ENCODE results near the gene CTPS1.
A peak's percentile ranks its signal among the peaks of the same experiment; 100 is the strongest.

CTPS1 gene, protein sequence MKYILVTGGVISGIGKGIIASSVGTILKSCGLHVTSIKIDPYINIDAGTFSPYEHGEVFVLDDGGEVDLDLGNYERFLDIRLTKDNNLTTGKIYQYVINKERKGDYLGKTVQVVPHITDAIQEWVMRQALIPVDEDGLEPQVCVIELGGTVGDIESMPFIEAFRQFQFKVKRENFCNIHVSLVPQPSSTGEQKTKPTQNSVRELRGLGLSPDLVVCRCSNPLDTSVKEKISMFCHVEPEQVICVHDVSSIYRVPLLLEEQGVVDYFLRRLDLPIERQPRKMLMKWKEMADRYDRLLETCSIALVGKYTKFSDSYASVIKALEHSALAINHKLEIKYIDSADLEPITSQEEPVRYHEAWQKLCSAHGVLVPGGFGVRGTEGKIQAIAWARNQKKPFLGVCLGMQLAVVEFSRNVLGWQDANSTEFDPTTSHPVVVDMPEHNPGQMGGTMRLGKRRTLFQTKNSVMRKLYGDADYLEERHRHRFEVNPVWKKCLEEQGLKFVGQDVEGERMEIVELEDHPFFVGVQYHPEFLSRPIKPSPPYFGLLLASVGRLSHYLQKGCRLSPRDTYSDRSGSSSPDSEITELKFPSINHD

DNA sequence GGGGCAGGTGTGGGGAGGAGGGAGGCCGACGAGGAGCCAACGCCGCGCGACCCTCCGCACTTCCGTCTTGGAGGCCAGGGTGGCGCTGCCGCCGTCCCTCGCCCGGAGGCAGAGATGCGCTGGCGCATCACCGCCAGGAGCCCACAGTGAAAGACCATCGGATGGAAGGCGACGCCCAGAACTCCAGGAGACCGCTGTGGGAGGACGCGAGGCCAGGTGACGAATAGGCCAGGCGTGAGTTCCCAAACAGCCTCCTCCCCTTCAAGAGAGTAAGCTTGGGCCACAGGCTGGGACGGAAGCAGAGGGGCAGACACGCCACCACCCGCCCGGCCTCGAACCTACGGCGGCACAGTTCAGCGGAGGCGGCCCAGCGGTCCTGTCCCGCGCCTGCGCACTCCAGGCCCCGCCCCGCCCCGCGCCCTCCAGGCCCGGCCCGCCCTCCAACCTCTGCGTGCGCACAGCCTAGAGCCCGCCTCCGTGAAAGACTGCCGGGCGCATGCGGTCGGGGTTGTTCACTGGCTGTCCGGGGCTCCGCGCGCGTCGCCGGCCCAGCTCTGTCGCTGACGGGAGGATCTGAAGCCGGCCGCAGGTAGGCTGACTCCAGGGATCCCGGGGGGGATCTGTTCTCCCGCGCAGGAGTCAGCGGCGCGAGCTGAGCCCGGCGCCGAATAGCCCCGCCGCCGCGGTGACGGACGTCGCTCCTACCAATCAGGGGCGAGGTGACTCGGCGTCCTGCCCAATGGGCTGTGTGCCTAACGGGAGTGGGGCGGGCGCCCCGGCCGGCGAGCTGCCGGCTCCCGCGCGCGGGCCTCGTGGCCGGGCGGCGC lies at the start of gene CTPS1:
Gene CTPS1, plus strand, starts transcription at position 456 of the 827 bp plus-strand sequence. CDS start 3,595 bp downstream, outside the sequence.
- CTCF ChIA-PET, result interaction anchor here (1.2 to 1.7 kb wide), 5 partner anchors 16 to 214 kb away, joined by 3 to 6 read pairs (median 4); no protein-coding TSS in a partner anchor
- TF ChIP-seq, protein P1, sequence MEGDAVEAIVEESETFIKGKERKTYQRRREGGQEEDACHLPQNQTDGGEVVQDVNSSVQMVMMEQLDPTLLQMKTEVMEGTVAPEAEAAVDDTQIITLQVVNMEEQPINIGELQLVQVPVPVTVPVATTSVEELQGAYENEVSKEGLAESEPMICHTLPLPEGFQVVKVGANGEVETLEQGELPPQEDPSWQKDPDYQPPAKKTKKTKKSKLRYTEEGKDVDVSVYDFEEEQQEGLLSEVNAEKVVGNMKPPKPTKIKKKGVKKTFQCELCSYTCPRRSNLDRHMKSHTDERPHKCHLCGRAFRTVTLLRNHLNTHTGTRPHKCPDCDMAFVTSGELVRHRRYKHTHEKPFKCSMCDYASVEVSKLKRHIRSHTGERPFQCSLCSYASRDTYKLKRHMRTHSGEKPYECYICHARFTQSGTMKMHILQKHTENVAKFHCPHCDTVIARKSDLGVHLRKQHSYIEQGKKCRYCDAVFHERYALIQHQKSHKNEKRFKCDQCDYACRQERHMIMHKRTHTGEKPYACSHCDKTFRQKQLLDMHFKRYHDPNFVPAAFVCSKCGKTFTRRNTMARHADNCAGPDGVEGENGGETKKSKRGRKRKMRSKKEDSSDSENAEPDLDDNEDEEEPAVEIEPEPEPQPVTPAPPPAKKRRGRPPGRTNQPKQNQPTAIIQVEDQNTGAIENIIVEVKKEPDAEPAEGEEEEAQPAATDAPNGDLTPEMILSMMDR (IDR thresholded peaks at IDR 0.05; ENCODE audit: control extremely low read depth, extremely low read depth, low read depth, missing control alignments), result peak; percentile 37
- POLR2A ChIA-PET, result interaction anchor here (0.5 to 1.2 kb wide), 4 partner anchors 24 to 986 kb away, joined by 3 to 4 read pairs (median 4); no protein-coding TSS in a partner anchor
- peak; percentile 99 for DNase-seq (ENCODE audit: extremely low spot score)

DNA sequence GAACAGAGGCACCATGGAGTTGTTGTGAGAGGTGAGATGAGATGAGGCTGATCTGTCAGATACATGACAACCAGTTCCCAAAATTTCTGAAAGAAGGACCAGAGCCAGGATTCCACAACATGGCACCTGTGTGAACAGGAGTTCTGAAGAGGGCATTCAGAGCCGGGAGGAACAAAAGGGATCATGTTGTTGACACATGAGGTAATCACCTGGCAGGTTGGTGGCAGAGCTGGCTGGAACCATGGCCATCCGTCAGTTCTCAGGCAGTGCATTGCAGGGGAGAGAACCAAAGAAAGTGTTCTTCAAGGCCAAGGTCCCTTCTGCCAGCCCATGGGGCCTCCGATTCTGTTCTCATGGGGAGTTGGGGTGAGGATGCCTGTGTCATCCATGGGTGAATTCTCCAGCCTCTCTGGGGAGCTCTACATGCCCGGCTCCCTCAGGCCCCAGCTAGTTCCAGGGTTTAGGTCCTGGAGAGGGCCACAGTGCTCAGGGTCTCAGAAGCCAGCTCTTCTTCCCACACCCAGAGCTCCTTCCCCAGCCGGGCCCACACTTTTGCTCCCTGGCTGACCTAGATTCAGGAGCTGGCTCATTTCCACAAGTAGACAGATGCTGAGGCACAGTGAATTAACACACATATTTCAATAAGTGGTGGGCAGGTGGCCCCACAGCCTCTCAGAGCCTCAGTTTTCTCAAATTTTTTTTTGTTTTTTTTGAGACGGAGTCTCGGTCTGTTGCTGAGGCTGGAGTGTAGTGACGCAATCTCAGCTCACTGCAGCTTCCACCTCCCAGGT lies 49.1 kb upstream of the CTPS1 start:
- TF ChIP-seq, protein P1 (IDR thresholded peaks at IDR 0.05; ENCODE audit: control extremely low read depth, extremely low read depth, low read depth, missing control alignments), result no peak
- no peak for DNase-seq (ENCODE audit: extremely low spot score)
- ChIA-PET CTCF (interaction anchor here (1.6 to 5.6 kb wide), 2 partner anchors 13 to 20 kb away, joined by 5 to 47 read pairs; no protein-coding TSS in a partner anchor), POLR2A (no interaction called here)

DNA sequence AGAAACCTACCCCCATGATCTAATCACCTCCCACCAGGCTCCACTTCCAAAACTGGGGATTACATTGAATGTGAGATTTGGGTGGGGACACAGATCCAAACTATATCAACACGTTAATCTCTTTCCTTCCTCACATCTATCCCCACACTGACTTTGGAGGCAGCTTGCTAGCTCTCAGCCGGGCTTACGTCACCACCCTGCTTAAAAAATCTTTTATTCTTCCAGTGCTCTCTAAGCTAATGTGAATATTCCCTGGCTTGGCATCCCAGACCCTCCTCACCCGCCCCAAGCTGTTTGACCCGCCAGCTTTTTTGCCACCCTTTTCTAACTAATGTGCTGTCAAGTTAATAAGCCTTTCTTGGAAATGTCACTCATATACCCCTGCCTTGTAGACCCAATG lies 47.9 kb upstream of the CTPS1 start:
- TF ChIP-seq, protein P1 (IDR thresholded peaks at IDR 0.05; ENCODE audit: control extremely low read depth, extremely low read depth, low read depth, missing control alignments), result no peak
- ChIA-PET CTCF (interaction anchor here (1.7 to 5.6 kb wide), 2 partner anchors 10 to 19 kb away, joined by 4 to 47 read pairs; no protein-coding TSS in a partner anchor), POLR2A (no interaction called here)
- DNase-seq (ENCODE audit: extremely low spot score), result no peak

DNA sequence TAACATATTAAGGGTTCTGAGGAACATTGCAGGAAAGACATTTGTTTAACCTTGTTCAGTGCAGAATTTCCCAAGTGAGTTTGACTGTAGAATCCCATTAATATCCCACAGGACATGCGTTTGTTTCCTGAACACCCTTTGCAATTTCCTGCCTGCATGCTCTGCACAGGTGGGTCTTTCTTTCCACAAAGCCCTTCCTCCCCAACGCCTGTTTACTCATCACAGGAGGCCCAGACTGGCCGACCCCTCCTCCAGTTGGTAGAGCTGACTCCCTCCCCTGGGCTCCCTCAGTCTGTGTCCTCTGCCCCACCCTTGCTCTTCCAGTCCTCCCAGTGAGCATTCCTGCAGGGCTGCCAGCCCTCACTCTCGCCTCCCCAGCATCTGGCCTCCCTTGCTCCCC lies 47.5 kb upstream of the CTPS1 start:
- TF ChIP-seq, protein P1 (IDR thresholded peaks at IDR 0.05; ENCODE audit: control extremely low read depth, extremely low read depth, low read depth, missing control alignments), result no peak
- ChIA-PET CTCF (interaction anchor here (1.7 to 5.6 kb wide), 2 partner anchors 10 to 18 kb away, joined by 4 to 47 read pairs; no protein-coding TSS in a partner anchor), POLR2A (interaction anchor here (0.6 kb wide), 1 partner anchor 260 kb away, joined by 6 read pairs; no protein-coding TSS in a partner anchor)
- DNase-seq (ENCODE audit: extremely low spot score), result no peak

DNA sequence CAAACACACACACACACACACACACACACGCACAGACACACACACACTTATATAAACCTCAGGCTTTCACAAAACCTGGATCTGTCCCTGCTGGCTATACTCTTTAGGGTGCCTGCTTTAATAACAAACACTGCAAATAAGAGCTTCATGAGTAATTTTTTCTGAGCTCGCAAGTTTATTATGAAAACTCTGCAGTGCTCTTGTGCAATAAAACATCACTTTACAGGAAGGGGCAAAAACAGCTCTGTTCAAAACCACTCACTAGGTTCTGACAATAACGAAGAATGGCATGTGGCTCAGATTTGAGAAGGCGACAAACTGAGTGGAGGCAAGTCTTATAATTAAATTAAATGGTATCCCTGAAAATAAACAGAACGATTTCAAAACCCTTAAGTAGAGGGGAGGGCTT lies 42.6 kb upstream of the CTPS1 start:
- CTCF ChIA-PET, result interaction anchor here (1.0 to 12.0 kb wide), 3 partner anchors 15 to 66 kb away, joined by 3 to 144 read pairs (median 3); no protein-coding TSS in a partner anchor
- no peak for DNase-seq (ENCODE audit: extremely low spot score)
- TF ChIP-seq, protein P1 (IDR thresholded peaks at IDR 0.05; ENCODE audit: control extremely low read depth, extremely low read depth, low read depth, missing control alignments), result no peak
- POLR2A ChIA-PET, result no interaction called here

Measured in GM10248 (cell line).